Body of pancreas (tissue), 4 donors: Measurements from ENCODE around the gene DYRK1A. TPM values are rescaled to one million over a fixed set of nuclear protein-coding genes. Genes with fewer than 3 reads are reported as not detected.

Experiments
- ATAC-seq: fragments of 150-250 bp; one replicate; pipeline ENCODE4 v1.9.1; 2016
- DNase-seq, 4 donors: peaks; one replicate each; pipeline ENCODE4 v3.0.0-alpha.2; 2019
- H3K27ac ChIP-seq, 4 donors: fragments of 200-600 bp; sonication (generic); 1 replicate in 3 of 4; 2 replicates in 1 of 4; pipeline versions ENCODE4 v1.5.1 to v1.6.1; 2016 to 2019; ENCODE audit warnings: mild to moderate bottlenecking in 1 of 4, mixed read lengths in 1 of 4, moderate library complexity in 1 of 4
- H3K27me3 ChIP-seq, 2 donors: fragments of 200-600 bp; sonication (generic); one replicate each; pipeline ENCODE4 v1.6.0; 2016; ENCODE audit warnings: mild to moderate bottlenecking in 1 of 2
- H3K36me3 ChIP-seq, 2 donors: fragments of 200-600 bp; sonication (generic); replicated peaks in 1 of 2; 2 replicates each; pipeline ENCODE4 v1.5.1; 2016; ENCODE audit warnings: low read depth in 2 of 2; ENCODE audit not compliant: insufficient read depth in 1 of 2
- H3K4me1 ChIP-seq: fragments of 200-600 bp; sonication (generic); one replicate; pipeline ENCODE4 v1.6.0; 2016
- H3K4me3 ChIP-seq, 2 donors: fragments of 200-600 bp; sonication (generic); 1 replicate in 1 of 2; 2 replicates in 1 of 2; pipeline ENCODE4 v1.5.1; 2016 to 2019
- H3K9me3 ChIP-seq, 3 donors: fragments of 200-600 bp; sonication (generic); 1 replicate in 2 of 3; 2 replicates in 1 of 3; pipeline ENCODE4 v1.5.1; 2016
- CTCF ChIP-seq, 7 experiments: fragments of 450-650 bp in 4 of 7; fragments of 200-600 bp in 3 of 7; sonication (generic) in 3 of 7; IDR thresholded peaks; one replicate each; pipeline ENCODE4 v1.5.1; 2016 to 2019; ENCODE audit warnings: antibody characterized with exemption in 7 of 7
- POLR2A ChIP-seq, 3 donors: fragments of 450-650 bp; IDR thresholded peaks; one replicate each; pipeline ENCODE4 v1.6.1; 2016; ENCODE audit warnings: antibody characterized with exemption in 3 of 3, mild to moderate bottlenecking in 2 of 3
- WGBS, 2 donors: methylation state at CpG; one replicate each; pipeline ENCODE4 v1.1.5; 2017; 5-methylcytosine and 5-hydroxymethylcytosine counted together
- intact Hi-C: fragments of 100-400 bp; cut with DNase I; formaldehyde crosslinking; loops from one replicate; pipeline ENCODE4 v1.15.1; 2023
- total RNA-seq, 2 donors: library from RNA; depleted of rRNA; stranded (reverse); fragments of >200 nt; gene quantifications; one replicate each; pipeline ENCODE4 v1.1.0, GENCODE V29; 2016

Gene DYRK1A
- total RNA-seq, 2 donors from 2014 or later = 42.5 to 44.1 TPM

- intact Hi-C loops = no loop called here
- no peak overlapping the region for H3K27ac ChIP-seq
- ATAC-seq (no peak), DNase-seq (no peak)
- H3K4me3 ChIP-seq = no peak overlapping the region
- peaks cover 20% of the 10 kb centered on the region for H3K4me1 ChIP-seq
- TF ChIP-seq POLR2A (IDR thresholded peaks at IDR 0.05) (no peak), CTCF (IDR thresholded peaks at IDR 0.05) (no peak)
- H3K27me3 ChIP-seq = no peaks in the 10 kb centered on the region
- no peaks in the 10 kb centered on the region for H3K36me3 ChIP-seq
- 30 to 34% methylated on average over 3 of the region's 3 CpGs for WGBS, 2 donors
- H3K9me3 ChIP-seq = no peaks in the 10 kb centered on the region
Observed at GRCh38 chr21:37425001-37425400, 58.4 kb downstream of the DYRK1A start.

- Histone ChIP-seq H3K4me1 (peaks cover 27% of the 10 kb centered on the region), H3K27ac (no peak overlapping the region), H3K36me3 (no peaks in the 10 kb centered on the region), H3K4me3 (no peak overlapping the region), H3K27me3 (no peaks in the 10 kb centered on the region), H3K9me3 (no peaks in the 10 kb centered on the region)
- TF ChIP-seq CTCF (IDR thresholded peaks at IDR 0.05) = no peak
- TF ChIP-seq POLR2A (IDR thresholded peaks at IDR 0.05) = no peak
- intact Hi-C loops = no loop called here
- DNase-seq = no peak
- WGBS, 2 donors = 95 to 96% methylated on average over 2 of the region's 2 CpGs
- ATAC-seq = no peak
Observed at GRCh38 chr21:37425684-37426083, 59.1 kb downstream of the DYRK1A start.

GRCh38 chr21:37427221-37427620, 60.6 kb downstream of the DYRK1A start:
- WGBS, 2 donors = 76 to 92% methylated on average over 6 of the region's 6 CpGs
- Histone ChIP-seq H3K27me3 (no peaks in the 10 kb centered on the region), H3K4me1 (peaks cover 36% of the 10 kb centered on the region), H3K4me3 (no peak overlapping the region), H3K9me3 (no peaks in the 10 kb centered on the region), H3K36me3 (no peaks in the 10 kb centered on the region), H3K27ac (no peak overlapping the region)
- TF ChIP-seq POLR2A (IDR thresholded peaks at IDR 0.05) = no peak
- no peak for TF ChIP-seq CTCF (IDR thresholded peaks at IDR 0.05)
- intact Hi-C loops = no loop called here
- DNase-seq (no peak), ATAC-seq (no peak)

- DNase-seq (no peak), ATAC-seq (no peak)
- Histone ChIP-seq H3K4me3 (no peak overlapping the region), H3K27ac (no peak overlapping the region), H3K27me3 (no peaks in the 10 kb centered on the region), H3K9me3 (no peaks in the 10 kb centered on the region), H3K4me1 (peaks cover 36% of the 10 kb centered on the region), H3K36me3 (no peaks in the 10 kb centered on the region)
- 90 to 91% methylated on average over 7 of the region's 7 CpGs for WGBS, 2 donors
- TF ChIP-seq CTCF (IDR thresholded peaks at IDR 0.05) = no peak
- TF ChIP-seq POLR2A (IDR thresholded peaks at IDR 0.05) = no peak
- intact Hi-C loops = no loop called here
Observed at GRCh38 chr21:37429356-37429755, 62.8 kb downstream of the DYRK1A start.

GRCh38 chr21:37430184-37430821, 63.7 kb downstream of the DYRK1A start:
- intact Hi-C loops = no loop called here
- H3K36me3 ChIP-seq = no peaks in the 10 kb centered on the region
- no peak for DNase-seq
- ATAC-seq = no peak
- no peaks in the 10 kb centered on the region for H3K27me3 ChIP-seq
- peaks cover 29% of the 10 kb centered on the region for H3K4me1 ChIP-seq
- no peak overlapping the region for H3K27ac ChIP-seq
- TF ChIP-seq CTCF (IDR thresholded peaks at IDR 0.05) (no peak), POLR2A (IDR thresholded peaks at IDR 0.05) (no peak)
- no peaks in the 10 kb centered on the region for H3K9me3 ChIP-seq
- 93 to 96% methylated on average over 6 of the region's 6 CpGs for WGBS, 2 donors
- no peak overlapping the region for H3K4me3 ChIP-seq
